Hepatocyte (in vitro differentiated cells): ENCODE measurements around the gene C9orf57.

Source experiments
- CTCF ChIP-seq: fragments of 200-600 bp; sonication (generic); IDR thresholded peaks from 2 replicates; pipeline ENCODE4 v1.5.1; 2016; ENCODE audit warnings: antibody characterized with exemption, mild to moderate bottlenecking; ENCODE audit not compliant: poor library complexity
- EZH2 ChIP-seq: fragments of 200-600 bp; sonication (generic); IDR thresholded peaks from 2 replicates; pipeline ENCODE4 v1.6.1; 2016; ENCODE audit warnings: antibody characterized with exemption, mild to moderate bottlenecking, borderline replicate concordance
- EZH2phosphoT487 ChIP-seq: fragments of 200-600 bp; sonication (generic); IDR thresholded peaks from one replicate; pipeline ENCODE4 v1.6.1; 2018; ENCODE audit warnings: antibody characterized with exemption, mild to moderate bottlenecking, low read depth, moderate library complexity; ENCODE audit not compliant: unreplicated experiment, severe bottlenecking

- TF ChIP-seq CTCF (no peak), EZH2phosphoT487 (no peak), EZH2 (no peak)
Observed at GRCh38 chr9:72012646-72013045, 47.8 kb downstream of the C9orf57 start.
